ENCODE measurements around the gene MEA1. TPM values are rescaled to one million over a fixed set of nuclear protein-coding genes. Genes with fewer than 3 reads are reported as not detected.

MEA1 gene
- total and polyA plus RNA-seq, 2 of the 4 experiments (the other 2 are of a cell fraction) = 116 to 126 TPM

DNA sequence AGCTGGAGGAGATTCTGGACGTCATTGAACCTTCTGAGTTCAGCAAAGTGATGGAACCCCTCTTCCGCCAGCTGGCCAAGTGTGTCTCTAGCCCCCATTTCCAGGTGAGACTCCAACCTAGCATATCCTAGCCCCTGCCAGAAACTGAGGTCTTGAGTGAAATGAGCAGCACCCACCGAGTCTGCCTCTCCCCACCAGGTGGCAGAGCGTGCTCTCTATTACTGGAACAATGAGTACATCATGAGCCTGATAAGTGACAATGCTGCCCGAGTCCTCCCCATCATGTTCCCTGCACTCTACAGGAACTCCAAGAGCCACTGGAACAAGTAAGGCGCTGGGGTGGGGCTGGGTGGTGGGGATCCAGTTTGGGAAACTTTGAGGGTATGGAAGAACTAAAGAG is 4.6 kb downstream of the MEA1 start:
- H4K8ac ChIP-seq (ENCODE audit: low read depth in 2 of 2, low read length in 2 of 2) = no peak overlapping the region
- no peak overlapping the region for H2BK20ac ChIP-seq (ENCODE audit: low read depth, low read length)
- H3K9ac ChIP-seq (ENCODE audit: low read depth, low read length) = no peak overlapping the region
- H3K4me2 ChIP-seq (ENCODE audit: low read depth, low read length) = no peak overlapping the region
- no peak overlapping the region for H3K23ac ChIP-seq (ENCODE audit: low read depth, low read length)
- peaks cover 10 to 39% of the 10 kb centered on the region in 2 experiments; a peak in 2 of 4 replicates for H3K79me1 ChIP-seq (ENCODE audit: low read depth in 1 of 2, low read length in 2 of 2)
- DNase-seq (peak; percentile 27), ATAC-seq (ENCODE audit: low read depth) (no peak)
- no peaks in the 10 kb centered on the region; the same call in 1 of the 2 replicates for H4K20me1 ChIP-seq (ENCODE audit: insufficient read depth, low read length)
- peak overlapping the region; percentile 39 for H2AK9ac ChIP-seq (replicated peaks; ENCODE audit: low read depth, low read length, poor library complexity)
- H4K91ac ChIP-seq (ENCODE audit: insufficient read depth, low read depth, low read length) = no peak overlapping the region
- no peak overlapping the region for H2AK5ac ChIP-seq (ENCODE audit: low read depth, low read length)
- no peaks in the 10 kb centered on the region for H3K27me3 ChIP-seq (ENCODE audit: control insufficient read depth, insufficient read depth, low read length)
- no peak overlapping the region for H3K14ac ChIP-seq (replicated peaks; ENCODE audit: low read depth, low read length)
- H3K4ac ChIP-seq (ENCODE audit: low read depth, low read length) = no peak overlapping the region
- BruUV-seq (replicated peaks) = no TSS peak
- no peak overlapping the region for H3K18ac ChIP-seq (ENCODE audit: low read depth, low read length)
- 100% methylated on average over 1 of the region's 6 CpGs; no CpG with 5 or more reads in 1 of the 2 experiments for WGBS, 2 experiments (ENCODE audit: extremely low coverage in 2 of 2, insufficient read length in 1 of 2)
- H2BK15ac ChIP-seq (ENCODE audit: low read depth, low read length) = no peak overlapping the region
- H3K9me3 ChIP-seq (ENCODE audit: control insufficient read depth, insufficient read depth, low read length) = no peaks in the 10 kb centered on the region
- H2BK120ac ChIP-seq (ENCODE audit: low read depth, low read length) = no peak overlapping the region
- no peak overlapping the region for H3K4me3 ChIP-seq (ENCODE audit: insufficient read depth, low read depth, low read length)
- CTCF ChIA-PET = no interaction called here
- in situ Hi-C loops (cut with MboI; ENCODE audit: low sequenced_read_pairs) (no loop called here), intact Hi-C loops (cut with micrococcal nuclease) (loop anchor here (1.0 kb wide), 1 partner anchor 108 kb away; no protein-coding TSS in a partner anchor), dilution Hi-C loops (cut with HindIII; ENCODE audit: low sequenced_read_pairs, unreplicated experiment) (no loop called here)
- no peaks in the 10 kb centered on the region for H3K9me1 ChIP-seq (ENCODE audit: insufficient read depth, low read length)
- H3K36me3 ChIP-seq (ENCODE audit: control insufficient read depth, insufficient read depth, low read length) = peaks cover 52% of the 10 kb centered on the region
- no peak overlapping the region for H3K56ac ChIP-seq (ENCODE audit: extremely low read depth, insufficient read depth, low read length)
- TF ChIP-seq, protein P1, sequence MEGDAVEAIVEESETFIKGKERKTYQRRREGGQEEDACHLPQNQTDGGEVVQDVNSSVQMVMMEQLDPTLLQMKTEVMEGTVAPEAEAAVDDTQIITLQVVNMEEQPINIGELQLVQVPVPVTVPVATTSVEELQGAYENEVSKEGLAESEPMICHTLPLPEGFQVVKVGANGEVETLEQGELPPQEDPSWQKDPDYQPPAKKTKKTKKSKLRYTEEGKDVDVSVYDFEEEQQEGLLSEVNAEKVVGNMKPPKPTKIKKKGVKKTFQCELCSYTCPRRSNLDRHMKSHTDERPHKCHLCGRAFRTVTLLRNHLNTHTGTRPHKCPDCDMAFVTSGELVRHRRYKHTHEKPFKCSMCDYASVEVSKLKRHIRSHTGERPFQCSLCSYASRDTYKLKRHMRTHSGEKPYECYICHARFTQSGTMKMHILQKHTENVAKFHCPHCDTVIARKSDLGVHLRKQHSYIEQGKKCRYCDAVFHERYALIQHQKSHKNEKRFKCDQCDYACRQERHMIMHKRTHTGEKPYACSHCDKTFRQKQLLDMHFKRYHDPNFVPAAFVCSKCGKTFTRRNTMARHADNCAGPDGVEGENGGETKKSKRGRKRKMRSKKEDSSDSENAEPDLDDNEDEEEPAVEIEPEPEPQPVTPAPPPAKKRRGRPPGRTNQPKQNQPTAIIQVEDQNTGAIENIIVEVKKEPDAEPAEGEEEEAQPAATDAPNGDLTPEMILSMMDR (conservative IDR thresholded peaks at IDR 0.05; ENCODE audit: low read depth, low read length) = peak; percentile 40
- TF ChIP-seq FOS (IDR thresholded peaks at IDR 0.05; ENCODE audit: low read depth, low read length) (no peak), RAD21 (IDR thresholded peaks at IDR 0.05; ENCODE audit: low read length) (peak; percentile 47), SMC3 (IDR thresholded peaks at IDR 0.05; ENCODE audit: low read depth, low read length) (peak; percentile 61)
- no peak overlapping the region for H2AFZ ChIP-seq (replicated peaks; ENCODE audit: low read length, poor library complexity)
- peaks cover 3% of the 10 kb centered on the region for H3K4me1 ChIP-seq (ENCODE audit: control insufficient read depth, insufficient read depth, low read length)
- no peak overlapping the region for H3K27ac ChIP-seq (ENCODE audit: insufficient read depth, low read length)
- H4K5ac ChIP-seq (ENCODE audit: low read depth, low read length) = no peak overlapping the region
- POLR2A ChIA-PET (ENCODE audit: unreplicated experiment) = no interaction called here
- no peak overlapping the region for H2BK5ac ChIP-seq (ENCODE audit: low read depth, low read length, poor library complexity, severe bottlenecking)

Data from IMR-90 (cell line).